Bronchial epithelial cell (primary cell): ENCODE data around the gene CFAP221. TPM values are rescaled to one million over a fixed set of nuclear protein-coding genes. Genes with fewer than 3 reads are reported as not detected.

Source experiments
- DNase-seq: peaks from one replicate; pipeline ENCODE4 v3.0.0-alpha.2; 2010; ENCODE audit warnings: low read depth
- FAIRE-seq: peaks from 2 replicates; lab custom pipeline; 2011; peaks lifted over from hg19 to GRCh38; lab: Jason Lieb, UNC
- H3K27me3 ChIP-seq: 2 replicates; pipeline ENCODE4 v1.5.1; 2011; ENCODE audit warnings: low read length; ENCODE audit not compliant: control insufficient read depth, insufficient read depth
- H3K36me3 ChIP-seq: 2 replicates; pipeline ENCODE4 v1.5.1; 2011; ENCODE audit warnings: low read length; ENCODE audit not compliant: control insufficient read depth, insufficient read depth
- H3K4me3 ChIP-seq: 2 replicates; pipeline ENCODE4 v1.5.1; 2011; ENCODE audit warnings: mild to moderate bottlenecking, low read depth, low read length, control low read depth
- total RNA-seq: library from RNA; depleted of rRNA; stranded (reverse); fragments of >200 nt; gene quantifications from 2 replicates; pipeline ENCODE4 v1.2.1, GENCODE V29; 2014
- TF ChIP-seq, protein P1 (sequence below): IDR thresholded peaks from 2 replicates; pipeline ENCODE4 v1.5.1; 2011; ENCODE audit warnings: mild to moderate bottlenecking, moderate library complexity, low read length, control low read depth, inconsistent platforms; ENCODE audit not compliant: insufficient read depth, severe bottlenecking

The CFAP221 gene
- total RNA-seq, 1 donor from 2014 or later = 0.26 TPM

DNA sequence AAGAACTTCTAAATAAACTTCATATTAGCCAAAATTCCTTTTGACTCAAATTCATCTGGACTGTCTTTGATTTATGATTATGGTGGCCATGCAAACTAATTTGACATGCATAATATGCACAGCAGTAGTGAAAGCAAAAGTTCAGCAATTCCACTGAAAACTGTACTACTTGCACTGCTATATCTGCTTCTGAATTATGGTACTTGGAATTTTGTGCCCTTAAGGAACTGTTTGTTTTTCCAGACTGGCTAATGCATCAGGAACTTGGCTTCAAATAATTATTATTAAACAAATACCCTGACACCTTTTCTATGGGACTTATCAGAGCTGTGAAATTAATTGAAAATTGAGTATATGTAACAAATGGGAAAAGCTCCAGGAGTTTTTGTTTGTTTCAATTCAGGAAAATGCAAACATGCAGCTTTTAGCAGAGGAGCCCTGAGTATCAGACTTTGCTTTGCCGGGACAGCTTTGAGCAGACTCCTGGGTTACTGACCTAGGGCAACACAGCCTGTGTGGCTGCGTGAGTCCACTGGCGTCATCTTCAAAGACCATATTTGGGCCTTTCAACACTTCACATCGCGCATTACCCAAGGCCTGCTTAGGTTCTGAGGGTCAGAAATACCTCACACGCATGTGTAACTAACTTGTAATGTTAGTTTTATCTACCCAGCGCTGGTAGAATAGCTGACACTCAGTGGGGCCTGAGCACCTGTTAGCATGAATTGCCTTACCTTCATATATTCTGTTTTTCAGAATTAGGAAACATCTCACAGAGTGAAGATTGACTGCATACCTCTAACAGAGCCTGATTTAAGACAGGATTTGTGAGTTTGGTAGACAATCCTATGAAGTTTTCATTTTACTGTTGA lies 35.4 kb downstream of the CFAP221 start:
- no peaks in the 10 kb centered on the region for H3K36me3 ChIP-seq
- TF ChIP-seq, protein P1, sequence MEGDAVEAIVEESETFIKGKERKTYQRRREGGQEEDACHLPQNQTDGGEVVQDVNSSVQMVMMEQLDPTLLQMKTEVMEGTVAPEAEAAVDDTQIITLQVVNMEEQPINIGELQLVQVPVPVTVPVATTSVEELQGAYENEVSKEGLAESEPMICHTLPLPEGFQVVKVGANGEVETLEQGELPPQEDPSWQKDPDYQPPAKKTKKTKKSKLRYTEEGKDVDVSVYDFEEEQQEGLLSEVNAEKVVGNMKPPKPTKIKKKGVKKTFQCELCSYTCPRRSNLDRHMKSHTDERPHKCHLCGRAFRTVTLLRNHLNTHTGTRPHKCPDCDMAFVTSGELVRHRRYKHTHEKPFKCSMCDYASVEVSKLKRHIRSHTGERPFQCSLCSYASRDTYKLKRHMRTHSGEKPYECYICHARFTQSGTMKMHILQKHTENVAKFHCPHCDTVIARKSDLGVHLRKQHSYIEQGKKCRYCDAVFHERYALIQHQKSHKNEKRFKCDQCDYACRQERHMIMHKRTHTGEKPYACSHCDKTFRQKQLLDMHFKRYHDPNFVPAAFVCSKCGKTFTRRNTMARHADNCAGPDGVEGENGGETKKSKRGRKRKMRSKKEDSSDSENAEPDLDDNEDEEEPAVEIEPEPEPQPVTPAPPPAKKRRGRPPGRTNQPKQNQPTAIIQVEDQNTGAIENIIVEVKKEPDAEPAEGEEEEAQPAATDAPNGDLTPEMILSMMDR = no peak
- FAIRE-seq = no peak

DNA sequence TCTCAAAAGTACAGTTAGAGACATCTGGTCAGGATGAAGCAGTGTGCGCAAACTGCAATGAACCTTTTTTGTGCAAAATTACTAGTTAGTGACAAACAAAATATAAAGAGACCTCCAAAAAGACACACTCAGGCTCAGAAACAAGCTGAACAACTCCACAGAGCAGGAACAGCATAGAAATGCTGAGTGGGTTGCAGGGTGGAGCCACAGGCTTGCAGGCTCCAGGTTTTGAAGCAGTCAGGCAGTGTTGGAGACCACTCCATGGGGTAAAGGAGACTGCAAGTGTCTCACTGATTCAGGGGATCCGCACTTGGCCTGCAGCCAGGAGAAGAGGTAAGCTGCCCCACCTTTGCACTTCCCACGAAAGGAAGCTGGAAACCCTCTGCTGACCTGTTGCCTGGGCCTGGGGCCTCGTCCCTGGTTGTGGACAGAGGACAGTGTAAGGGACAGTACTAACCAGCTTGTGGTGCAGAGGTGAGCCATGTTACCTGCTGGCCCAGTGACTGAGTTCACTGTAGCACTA lies 36.4 kb downstream of the CFAP221 start:
- Histone ChIP-seq H3K4me3 (no peak overlapping the region), H3K36me3 (no peaks in the 10 kb centered on the region), H3K27me3 (no peaks in the 10 kb centered on the region)
- TF ChIP-seq, protein P1 = no peak
- no peak for DNase-seq
- no peak for FAIRE-seq

More for the DNA sequence above, 35.4 kb downstream of the CFAP221 start:
- no peaks in the 10 kb centered on the region for H3K27me3 ChIP-seq
- no peak overlapping the region for H3K4me3 ChIP-seq
- no peak for DNase-seq

DNA sequence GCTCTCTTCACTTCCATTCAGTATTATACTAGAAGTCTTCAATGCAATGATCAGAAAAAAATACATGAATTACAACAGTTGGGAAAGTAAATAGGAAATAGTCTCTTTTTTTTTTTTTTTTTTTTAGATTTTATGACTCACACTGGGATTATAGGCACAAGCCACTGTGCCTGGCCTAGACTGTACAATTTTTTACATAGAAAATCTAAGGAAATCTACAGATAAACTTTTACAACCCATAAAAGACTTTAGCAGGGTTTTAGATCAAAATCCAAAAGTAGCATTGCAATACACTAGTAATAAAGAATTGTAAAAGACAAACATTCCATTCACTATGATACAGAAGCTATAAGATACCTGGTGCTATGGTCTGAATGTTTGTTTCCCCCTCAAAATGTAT lies 39.0 kb downstream of the CFAP221 start:
- Histone ChIP-seq H3K36me3 (no peaks in the 10 kb centered on the region), H3K27me3 (no peaks in the 10 kb centered on the region), H3K4me3 (no peak overlapping the region)
- DNase-seq = no peak
- no peak for FAIRE-seq
- TF ChIP-seq, protein P1 = no peak

DNA sequence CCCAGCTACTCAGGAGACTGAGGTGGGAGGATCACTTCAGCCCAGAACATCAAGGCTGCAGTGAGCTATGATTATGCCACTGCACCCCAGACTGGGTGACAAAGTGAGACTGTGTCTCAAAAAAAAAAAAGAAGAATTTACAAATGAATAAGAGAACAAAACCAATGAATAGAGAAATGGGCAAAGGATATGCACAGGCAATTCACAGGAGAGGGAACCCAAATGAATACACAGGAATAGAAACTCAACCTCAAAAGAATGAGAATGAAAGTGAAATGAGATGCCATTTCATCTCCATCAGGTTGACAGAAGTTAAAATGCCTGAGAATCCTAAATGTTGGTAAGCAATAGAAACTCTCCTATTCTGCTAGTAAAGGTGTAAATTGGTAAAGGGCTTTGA lies 40.2 kb downstream of the CFAP221 start:
- TF ChIP-seq, protein P1 = no peak
- DNase-seq (no peak), FAIRE-seq (no peak)
- Histone ChIP-seq H3K36me3 (no peaks in the 10 kb centered on the region), H3K4me3 (no peak overlapping the region), H3K27me3 (no peaks in the 10 kb centered on the region)

DNA sequence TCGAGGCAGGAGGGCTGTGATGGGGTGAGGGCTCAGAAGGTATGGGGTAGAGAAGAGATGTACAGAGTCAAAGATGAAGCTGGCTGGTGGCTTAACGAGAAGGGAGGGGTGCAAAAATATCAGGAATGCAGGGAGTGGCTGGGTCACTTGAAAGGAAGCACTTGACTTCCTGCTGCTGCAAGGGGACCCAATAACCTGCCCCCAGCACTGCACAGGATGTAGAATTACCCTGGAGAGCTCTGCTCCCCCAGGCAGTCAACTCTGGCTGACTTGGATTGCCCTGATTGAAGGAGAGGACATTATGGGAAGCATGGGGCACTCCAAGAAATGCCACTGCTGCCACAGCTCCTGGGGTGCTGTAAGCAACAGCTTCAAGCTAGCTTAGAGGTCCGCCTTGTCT lies 41.8 kb downstream of the CFAP221 start:
- FAIRE-seq (peak; percentile 7), DNase-seq (no peak)
- no peaks in the 10 kb centered on the region for H3K27me3 ChIP-seq
- no peak overlapping the region for H3K4me3 ChIP-seq
- TF ChIP-seq, protein P1 = no peak
- no peaks in the 10 kb centered on the region for H3K36me3 ChIP-seq

DNA sequence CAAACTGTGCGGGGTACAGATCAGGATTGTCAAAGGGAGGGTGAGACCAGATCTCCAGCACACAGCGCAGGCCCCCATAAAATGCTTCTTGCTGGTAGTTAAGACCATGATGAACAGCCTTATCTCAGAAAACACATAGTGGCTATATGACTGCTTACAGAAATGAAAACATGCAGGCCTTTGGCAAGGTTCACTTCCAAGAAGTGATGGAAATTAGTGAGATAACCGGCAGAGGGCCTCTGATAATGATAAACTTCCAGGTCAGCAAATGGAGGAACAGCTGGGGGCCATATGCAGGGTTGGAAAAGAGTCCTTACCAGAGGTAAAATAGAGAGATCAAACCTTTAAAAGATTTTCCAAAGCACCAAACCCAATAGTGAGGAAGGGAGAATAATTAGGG lies 46.6 kb downstream of the CFAP221 start:
- TF ChIP-seq, protein P1 = no peak

More for the DNA sequence above, 46.6 kb downstream of the CFAP221 start:
- no peaks in the 10 kb centered on the region for H3K27me3 ChIP-seq
- no peak for DNase-seq
- H3K36me3 ChIP-seq = no peaks in the 10 kb centered on the region
- no peak overlapping the region for H3K4me3 ChIP-seq
- FAIRE-seq = no peak
